ENCODE measurements around the gene CUX1. TPM values are rescaled to one million over a fixed set of nuclear protein-coding genes. Genes with fewer than 3 reads are reported as not detected.

The CUX1 gene
- total RNA-seq, 1 experiment from 2014 or later = 39.6 TPM

- no peak overlapping the region for H3K27ac ChIP-seq (ENCODE audit: low read length)
- H3K9ac ChIP-seq (ENCODE audit: low read length) = no peak overlapping the region
- H3F3A ChIP-seq (ENCODE audit: low read length, unreplicated experiment) = no peaks in the 10 kb centered on the region
- H3K4me3 ChIP-seq (ENCODE audit: low read length) = no peak overlapping the region
- no peaks in the 10 kb centered on the region for H4K20me1 ChIP-seq (ENCODE audit: low read length)
- CTCF ChIA-PET = no interaction called here
- H2AFZ ChIP-seq (ENCODE audit: low read length) = no peak overlapping the region
- TF ChIP-seq CTCF (conservative IDR thresholded peaks at IDR 0.05; ENCODE audit: low read depth, low read length) (no peak), EZH2 (IDR thresholded peaks at IDR 0.05; ENCODE audit: low read length, unreplicated experiment) (no peak), EZH2phosphoT487 (IDR thresholded peaks at IDR 0.05; ENCODE audit: borderline replicate concordance, low read length) (no peak)
- no peaks in the 10 kb centered on the region for H3K9me3 ChIP-seq (ENCODE audit: low read length)
- intact Hi-C loops (cut with micrococcal nuclease) = no loop called here
- H3K4me1 ChIP-seq (ENCODE audit: insufficient read depth, low read length) = peaks cover 5% of the 10 kb centered on the region; the same call in 1 of the 2 replicates
- no peak for ATAC-seq
- H3K79me2 ChIP-seq (ENCODE audit: low read length) = no peaks in the 10 kb centered on the region
- no peaks in the 10 kb centered on the region for H3K9me2 ChIP-seq (replicated peaks; ENCODE audit: low read length)
- BruUV-seq (replicated peaks) = no TSS peak
- POLR2A ChIA-PET (ENCODE audit: unreplicated experiment) = no interaction called here
- H3K27me3 ChIP-seq (ENCODE audit: low read length) = no peaks in the 10 kb centered on the region
- DNase-seq = no peak
- H3K36me3 ChIP-seq (ENCODE audit: low read depth, low read length) = no peaks in the 10 kb centered on the region
- no peak overlapping the region for H3K4me2 ChIP-seq (ENCODE audit: low read length)
Observed at GRCh38 chr7:102147008-102147407, 329.6 kb downstream of the CUX1 start.

GRCh38 chr7:102148799-102149198 lies 331.4 kb downstream of the CUX1 start:
- Histone ChIP-seq H3K36me3 (ENCODE audit: low read depth, low read length) (no peaks in the 10 kb centered on the region), H3K79me2 (ENCODE audit: low read length) (no peaks in the 10 kb centered on the region), H2AFZ (ENCODE audit: low read length) (no peak overlapping the region), H4K20me1 (ENCODE audit: low read length) (no peaks in the 10 kb centered on the region), H3K4me1 (ENCODE audit: insufficient read depth, low read length) (peaks cover 13% of the 10 kb centered on the region), H3K4me2 (ENCODE audit: low read length) (no peak overlapping the region), H3K9me3 (ENCODE audit: low read length) (no peaks in the 10 kb centered on the region), H3K27ac (ENCODE audit: low read length) (no peak overlapping the region), H3K9me2 (replicated peaks; ENCODE audit: low read length) (no peaks in the 10 kb centered on the region), H3K27me3 (ENCODE audit: low read length) (no peaks in the 10 kb centered on the region), H3K9ac (ENCODE audit: low read length) (no peak overlapping the region), H3K4me3 (ENCODE audit: low read length) (no peak overlapping the region), H3F3A (ENCODE audit: low read length, unreplicated experiment) (no peaks in the 10 kb centered on the region)
- CTCF ChIA-PET = no interaction called here
- BruUV-seq (replicated peaks) = no TSS peak
- DNase-seq (no peak), ATAC-seq (no peak)
- no peak for TF ChIP-seq EZH2phosphoT487 (IDR thresholded peaks at IDR 0.05; ENCODE audit: borderline replicate concordance, low read length)
- TF ChIP-seq EZH2 (IDR thresholded peaks at IDR 0.05; ENCODE audit: low read length, unreplicated experiment) = no peak
- TF ChIP-seq CTCF (conservative IDR thresholded peaks at IDR 0.05; ENCODE audit: low read depth, low read length) = no peak
- POLR2A ChIA-PET (ENCODE audit: unreplicated experiment) = no interaction called here
- intact Hi-C loops (cut with micrococcal nuclease) = no loop called here

GRCh38 chr7:102149416-102149815 lies 332.0 kb downstream of the CUX1 start:
- H3K9me3 ChIP-seq (ENCODE audit: low read length) = no peaks in the 10 kb centered on the region
- H3K4me1 ChIP-seq (ENCODE audit: insufficient read depth, low read length) = peaks cover 13% of the 10 kb centered on the region
- DNase-seq = no peak
- intact Hi-C loops (cut with micrococcal nuclease) = no loop called here
- H3K9me2 ChIP-seq (replicated peaks; ENCODE audit: low read length) = no peaks in the 10 kb centered on the region
- H3K36me3 ChIP-seq (ENCODE audit: low read depth, low read length) = no peaks in the 10 kb centered on the region
- no peaks in the 10 kb centered on the region for H4K20me1 ChIP-seq (ENCODE audit: low read length)
- BruUV-seq (replicated peaks) = no TSS peak
- no peak overlapping the region for H2AFZ ChIP-seq (ENCODE audit: low read length)
- no peaks in the 10 kb centered on the region for H3F3A ChIP-seq (ENCODE audit: low read length, unreplicated experiment)
- CTCF ChIA-PET = no interaction called here
- ATAC-seq = no peak
- no peaks in the 10 kb centered on the region for H3K79me2 ChIP-seq (ENCODE audit: low read length)
- no peak overlapping the region for H3K9ac ChIP-seq (ENCODE audit: low read length)
- H3K4me3 ChIP-seq (ENCODE audit: low read length) = no peak overlapping the region
- TF ChIP-seq CTCF (conservative IDR thresholded peaks at IDR 0.05; ENCODE audit: low read depth, low read length) (no peak), EZH2 (IDR thresholded peaks at IDR 0.05; ENCODE audit: low read length, unreplicated experiment) (no peak), EZH2phosphoT487 (IDR thresholded peaks at IDR 0.05; ENCODE audit: borderline replicate concordance, low read length) (no peak)
- H3K27ac ChIP-seq (ENCODE audit: low read length) = no peak overlapping the region
- no peak overlapping the region for H3K4me2 ChIP-seq (ENCODE audit: low read length)
- no peaks in the 10 kb centered on the region for H3K27me3 ChIP-seq (ENCODE audit: low read length)
- POLR2A ChIA-PET (ENCODE audit: unreplicated experiment) = no interaction called here
